Muscle of arm (tissue), 12 donors: Measurements from ENCODE around the gene ILF3. TPM values are rescaled to one million over a fixed set of nuclear protein-coding genes. Genes with fewer than 3 reads are reported as not detected.

Experiments
- DNase-seq: peaks from one replicate; pipeline ENCODE4 v3.0.0-alpha.2; 2013
- polyA plus RNA-seq, 12 donors: library from polyadenylated mRNA; unstranded; fragments of 120-200 nt; gene quantifications; one replicate each; pipeline ENCODE4 v1.2.1, GENCODE V29; 2013; ENCODE audit not compliant: insufficient read length in 12 of 12

Gene ILF3
- polyA plus RNA-seq, 12 donors = 134 to 868 (median 154) TPM

- no peak for DNase-seq
Observed at GRCh38 chr19:10726268-10726667, 72.1 kb downstream of the ILF3 start.

GRCh38 chr19:10727685-10728201, 73.6 kb downstream of the ILF3 start:
- no peak for DNase-seq

- no peak for DNase-seq
Observed at GRCh38 chr19:10729411-10729810, 75.3 kb downstream of the ILF3 start.

GRCh38 chr19:10730932-10731331, 76.8 kb downstream of the ILF3 start:
- no peak for DNase-seq

GRCh38 chr19:10735741-10736140, 81.6 kb downstream of the ILF3 start:
- DNase-seq = no peak

- DNase-seq = no peak
Observed at GRCh38 chr19:10736189-10736588, 82.0 kb downstream of the ILF3 start.

GRCh38 chr19:10736916-10737551, 82.9 kb downstream of the ILF3 start:
- no peak for DNase-seq

GRCh38 chr19:10737722-10738121, 83.6 kb downstream of the ILF3 start:
- no peak for DNase-seq

- no peak for DNase-seq
Observed at GRCh38 chr19:10740798-10741197, 86.7 kb downstream of the ILF3 start.

Other genes starting within 250 kb of the ILF3 start
- 1 to 10 TPM in 11 of 12 donors, not detected in 1; 2.4 to 5.2 (median 3.2) TPM for gene PDE4A, start 233.8 kb upstream of the ILF3 start, polyA plus RNA-seq
- 10 to 100 TPM in 11 of 12 donors, not detected in 1; 30.3 to 85.6 (median 66.2) TPM for gene KEAP1, start 151.0 kb upstream of the ILF3 start, polyA plus RNA-seq
- 1 to 10 TPM in 9 of 12 donors, under 1 TPM in 1, not detected in 2; 0.86 to 2.4 (median 1.6) TPM for gene S1PR5, start 136.9 kb upstream of the ILF3 start, polyA plus RNA-seq
- 10 to 100 TPM in 11 of 12 donors, not detected in 1; 16.8 to 57.9 (median 19.9) TPM for gene ATG4D, start 110.4 kb upstream of the ILF3 start, polyA plus RNA-seq
- gene KRI1, start 88.3 kb upstream of the ILF3 start, polyA plus RNA-seq = 10 to 100 TPM in 11 of 12 donors, not detected in 1; 15.9 to 47.3 (median 22.8) TPM
- gene CDKN2D, start 85.4 kb upstream of the ILF3 start, polyA plus RNA-seq = 10 to 100 TPM in 11 of 12 donors, not detected in 1; 11.8 to 36.1 (median 14.3) TPM
- gene AP1M2, start 67.0 kb upstream of the ILF3 start, polyA plus RNA-seq = 1 to 10 TPM in 4 of 12 donors, under 1 TPM in 3, not detected in 5; 0.31 to 6.6 (median 1.2) TPM
- gene SLC44A2, start 28.8 kb upstream of the ILF3 start, polyA plus RNA-seq = 100 to 1,000 TPM; 112 to 710 (median 142) TPM
- gene QTRT1, start 47.1 kb downstream of the ILF3 start, polyA plus RNA-seq = 10 to 100 TPM in 11 of 12 donors, not detected in 1; 21.5 to 45.6 (median 28.5) TPM
- 100 to 1,000 TPM in 1 of 12 donors, 10 to 100 TPM in 10, not detected in 1; 52.4 to 101 (median 74.4) TPM for gene DNM2, start 63.7 kb downstream of the ILF3 start, polyA plus RNA-seq
- gene TMED1, start 181.9 kb downstream of the ILF3 start, polyA plus RNA-seq = 10 to 100 TPM in 11 of 12 donors, not detected in 1; 23.9 to 39.4 (median 29.5) TPM
- 1 to 10 TPM in 9 of 12 donors, under 1 TPM in 1, not detected in 2; 0.92 to 7.1 (median 2.9) TPM for gene C19orf38, start 194.1 kb downstream of the ILF3 start, polyA plus RNA-seq
- gene CARM1, start 217.2 kb downstream of the ILF3 start, polyA plus RNA-seq = 10 to 100 TPM in 11 of 12 donors, not detected in 1; 47.1 to 84.2 (median 54.9) TPM